ENCODE results near the gene RELA. TPM values are rescaled to one million over a fixed set of nuclear protein-coding genes. Genes with fewer than 3 reads are reported as not detected.

The RELA gene
- total RNA-seq, 1 donor: 31.8 TPM

DNA sequence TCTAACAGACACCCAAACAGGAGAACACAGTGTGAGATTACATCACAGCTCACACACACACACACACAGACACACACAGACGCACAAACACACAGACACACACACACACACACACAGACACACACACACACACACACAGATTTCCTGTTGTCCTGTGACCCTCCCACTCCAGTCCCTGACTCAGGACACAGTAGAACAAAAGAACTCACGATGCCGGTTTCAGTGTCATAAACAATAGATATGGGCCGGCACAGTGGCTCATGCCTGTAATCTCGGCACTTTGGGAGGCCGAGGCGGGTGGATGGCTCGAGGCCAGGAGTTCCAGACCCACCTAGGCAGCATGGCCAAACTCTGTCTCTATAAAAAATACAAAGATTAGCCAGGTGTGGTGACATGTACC, 35.5 kb upstream of the RELA start:
- no peak for DNase-seq (ENCODE audit: insufficient read length, low spot score, missing footprints)

DNA sequence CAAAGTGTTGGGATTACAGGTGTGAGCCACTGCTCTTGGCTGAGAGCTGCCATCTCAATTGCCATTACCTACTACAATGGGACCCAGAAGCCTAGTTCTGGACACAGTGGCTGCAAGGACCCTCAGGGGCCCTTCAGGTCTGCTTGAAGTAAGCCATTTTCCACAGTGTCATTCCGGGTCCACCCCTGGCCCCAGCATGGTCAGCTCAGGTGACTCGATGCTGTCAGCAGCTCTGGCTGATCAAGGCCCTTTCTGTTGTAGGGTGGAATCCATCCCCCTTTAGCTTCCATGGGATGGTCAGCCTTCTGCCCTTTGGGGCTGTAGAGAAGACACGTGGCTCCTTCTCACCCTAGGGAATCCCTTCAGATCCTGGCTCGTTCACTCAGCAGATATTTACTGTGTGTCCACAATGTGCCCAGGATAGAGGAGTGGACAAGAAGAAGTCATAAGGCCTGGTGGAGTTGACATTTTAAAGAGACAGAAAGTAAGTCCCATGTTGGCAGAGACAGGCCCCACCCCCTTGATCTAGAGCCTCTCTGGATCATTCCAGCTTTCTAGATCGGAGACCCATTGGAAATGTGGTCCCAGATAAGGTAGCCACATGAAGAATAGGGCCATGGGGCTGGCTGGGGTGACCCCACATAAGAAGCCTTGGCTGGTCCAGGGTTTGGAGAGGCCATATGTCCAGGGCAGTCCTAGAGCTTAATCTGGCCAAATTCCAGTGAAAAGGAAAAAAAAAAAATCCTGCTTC, 34.3 kb upstream of the RELA start:
- no peak overlapping the region for H2AFZ ChIP-seq (ENCODE audit: low read length)
- TF ChIP-seq, protein P1, sequence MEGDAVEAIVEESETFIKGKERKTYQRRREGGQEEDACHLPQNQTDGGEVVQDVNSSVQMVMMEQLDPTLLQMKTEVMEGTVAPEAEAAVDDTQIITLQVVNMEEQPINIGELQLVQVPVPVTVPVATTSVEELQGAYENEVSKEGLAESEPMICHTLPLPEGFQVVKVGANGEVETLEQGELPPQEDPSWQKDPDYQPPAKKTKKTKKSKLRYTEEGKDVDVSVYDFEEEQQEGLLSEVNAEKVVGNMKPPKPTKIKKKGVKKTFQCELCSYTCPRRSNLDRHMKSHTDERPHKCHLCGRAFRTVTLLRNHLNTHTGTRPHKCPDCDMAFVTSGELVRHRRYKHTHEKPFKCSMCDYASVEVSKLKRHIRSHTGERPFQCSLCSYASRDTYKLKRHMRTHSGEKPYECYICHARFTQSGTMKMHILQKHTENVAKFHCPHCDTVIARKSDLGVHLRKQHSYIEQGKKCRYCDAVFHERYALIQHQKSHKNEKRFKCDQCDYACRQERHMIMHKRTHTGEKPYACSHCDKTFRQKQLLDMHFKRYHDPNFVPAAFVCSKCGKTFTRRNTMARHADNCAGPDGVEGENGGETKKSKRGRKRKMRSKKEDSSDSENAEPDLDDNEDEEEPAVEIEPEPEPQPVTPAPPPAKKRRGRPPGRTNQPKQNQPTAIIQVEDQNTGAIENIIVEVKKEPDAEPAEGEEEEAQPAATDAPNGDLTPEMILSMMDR (IDR thresholded peaks at IDR 0.05; ENCODE audit: extremely low read depth, low read depth, low read length): no peak
- no peaks in the 10 kb centered on the region for H3K4me1 ChIP-seq (ENCODE audit: insufficient read depth, low read length)
- no peak overlapping the region for H3K27ac ChIP-seq (ENCODE audit: low read depth, low read length)
- no peak for DNase-seq (ENCODE audit: insufficient read length, low spot score, missing footprints)
- H3K4me2 ChIP-seq (ENCODE audit: insufficient read depth, low read length): no peak overlapping the region
- no peak overlapping the region for H3K4me3 ChIP-seq (ENCODE audit: insufficient read depth, low read length)
- no peaks in the 10 kb centered on the region for H4K20me1 ChIP-seq (ENCODE audit: insufficient read depth, low read length)
- H3K79me2 ChIP-seq (ENCODE audit: insufficient read depth, low read length): no peaks in the 10 kb centered on the region
- H3K36me3 ChIP-seq (ENCODE audit: insufficient read depth, low read length): no peaks in the 10 kb centered on the region
- peaks cover 20% of the 10 kb centered on the region for H3K27me3 ChIP-seq (ENCODE audit: insufficient read depth, low read length)
- H3K9me3 ChIP-seq (ENCODE audit: low read depth, low read length): no peaks in the 10 kb centered on the region

More for the DNA sequence above, 35.5 kb upstream of the RELA start:
- H3K4me2 ChIP-seq (ENCODE audit: insufficient read depth, low read length): no peak overlapping the region
- no peak overlapping the region for H2AFZ ChIP-seq (ENCODE audit: low read length)
- H3K4me3 ChIP-seq (ENCODE audit: insufficient read depth, low read length): no peak overlapping the region
- no peaks in the 10 kb centered on the region for H3K9me3 ChIP-seq (ENCODE audit: low read depth, low read length)
- H4K20me1 ChIP-seq (ENCODE audit: insufficient read depth, low read length): no peaks in the 10 kb centered on the region
- no peaks in the 10 kb centered on the region for H3K36me3 ChIP-seq (ENCODE audit: insufficient read depth, low read length)
- H3K79me2 ChIP-seq (ENCODE audit: insufficient read depth, low read length): no peaks in the 10 kb centered on the region
- TF ChIP-seq, protein P1 (IDR thresholded peaks at IDR 0.05; ENCODE audit: extremely low read depth, low read depth, low read length): no peak
- H3K4me1 ChIP-seq (ENCODE audit: insufficient read depth, low read length): no peaks in the 10 kb centered on the region
- H3K27me3 ChIP-seq (ENCODE audit: insufficient read depth, low read length): peaks cover 29% of the 10 kb centered on the region
- no peak overlapping the region for H3K27ac ChIP-seq (ENCODE audit: low read depth, low read length)

DNA sequence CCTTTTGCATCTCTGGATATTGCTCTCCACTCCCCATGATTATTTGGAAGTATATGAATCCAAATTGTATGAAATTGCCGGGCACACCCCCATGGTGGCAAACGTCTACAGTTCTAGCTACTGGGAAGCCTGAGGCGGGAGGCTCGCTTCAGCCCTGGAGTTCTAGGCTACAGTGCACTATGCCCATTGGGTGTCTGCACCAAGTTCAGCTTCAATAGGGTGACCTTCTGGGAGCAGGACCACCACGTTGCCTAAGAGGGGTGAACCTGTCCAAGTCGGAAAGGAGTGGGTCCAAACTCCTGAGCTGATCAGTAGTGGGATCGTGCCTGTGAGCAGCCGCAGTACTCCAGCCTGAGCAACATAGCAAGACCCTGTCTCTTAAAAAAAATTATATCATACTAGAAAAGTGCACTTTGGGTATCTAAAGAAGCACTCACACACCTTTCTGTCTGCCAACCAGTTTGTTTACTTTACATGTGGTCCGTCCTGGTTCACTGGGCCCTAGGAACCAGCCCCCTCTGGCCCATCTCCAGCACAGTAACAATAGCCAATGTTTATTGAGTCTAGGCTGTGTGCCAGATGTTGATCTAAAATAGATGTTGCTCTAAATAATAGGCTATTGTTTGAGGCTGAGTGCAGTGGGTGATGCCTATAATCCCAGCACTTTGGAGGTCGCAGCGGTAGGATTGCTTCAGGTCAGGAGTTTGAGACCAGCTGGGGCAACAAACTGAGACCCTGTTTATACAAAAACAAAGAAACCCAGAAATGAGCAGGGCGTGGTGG, 32.9 kb upstream of the RELA start:
- Histone ChIP-seq H3K36me3 (ENCODE audit: insufficient read depth, low read length) (no peaks in the 10 kb centered on the region), H2AFZ (ENCODE audit: low read length) (no peak overlapping the region)
- DNase-seq (ENCODE audit: insufficient read length, low spot score, missing footprints): no peak

More for the DNA sequence above, 32.9 kb upstream of the RELA start:
- H3K27me3 ChIP-seq (ENCODE audit: insufficient read depth, low read length): peaks cover 15% of the 10 kb centered on the region
- TF ChIP-seq, protein P1 (IDR thresholded peaks at IDR 0.05; ENCODE audit: extremely low read depth, low read depth, low read length): no peak
- no peaks in the 10 kb centered on the region for H3K4me1 ChIP-seq (ENCODE audit: insufficient read depth, low read length)
- no peaks in the 10 kb centered on the region for H3K9me3 ChIP-seq (ENCODE audit: low read depth, low read length)
- H3K4me2 ChIP-seq (ENCODE audit: insufficient read depth, low read length): no peak overlapping the region
- no peaks in the 10 kb centered on the region for H4K20me1 ChIP-seq (ENCODE audit: insufficient read depth, low read length)
- no peak overlapping the region for H3K27ac ChIP-seq (ENCODE audit: low read depth, low read length)
- H3K4me3 ChIP-seq (ENCODE audit: insufficient read depth, low read length): no peak overlapping the region
- no peaks in the 10 kb centered on the region for H3K79me2 ChIP-seq (ENCODE audit: insufficient read depth, low read length)
